Measurements from ENCODE around the gene DNAAF8. TPM values are rescaled to one million over a fixed set of nuclear protein-coding genes. Genes with fewer than 3 reads are reported as not detected.
A peak's percentile ranks its signal among the peaks of the same experiment; 100 is the strongest.

Gene DNAAF8
- total RNA-seq, 1 donor from 2014 or later: 0.96 TPM

DNA sequence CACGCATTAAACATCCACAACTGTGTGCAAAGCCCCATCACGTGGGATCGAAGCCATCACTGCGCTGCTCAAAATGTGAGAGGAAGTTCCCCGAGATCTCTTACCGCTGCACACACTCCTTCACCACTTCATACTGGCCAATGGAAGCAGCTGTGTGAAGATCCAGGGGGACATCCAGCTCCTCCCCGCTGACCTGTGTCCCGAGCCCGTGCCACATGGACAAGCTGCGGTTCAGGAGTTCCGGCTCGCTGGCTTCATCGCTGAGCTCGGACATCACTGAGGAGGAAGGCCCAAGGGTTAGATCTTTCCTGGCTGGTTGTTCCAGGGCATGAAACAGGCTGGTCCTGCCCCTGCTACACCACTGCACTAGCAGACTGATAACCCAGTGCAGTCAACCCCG, 4.5 kb upstream of the DNAAF8 start:
- TF ChIP-seq, protein P1, sequence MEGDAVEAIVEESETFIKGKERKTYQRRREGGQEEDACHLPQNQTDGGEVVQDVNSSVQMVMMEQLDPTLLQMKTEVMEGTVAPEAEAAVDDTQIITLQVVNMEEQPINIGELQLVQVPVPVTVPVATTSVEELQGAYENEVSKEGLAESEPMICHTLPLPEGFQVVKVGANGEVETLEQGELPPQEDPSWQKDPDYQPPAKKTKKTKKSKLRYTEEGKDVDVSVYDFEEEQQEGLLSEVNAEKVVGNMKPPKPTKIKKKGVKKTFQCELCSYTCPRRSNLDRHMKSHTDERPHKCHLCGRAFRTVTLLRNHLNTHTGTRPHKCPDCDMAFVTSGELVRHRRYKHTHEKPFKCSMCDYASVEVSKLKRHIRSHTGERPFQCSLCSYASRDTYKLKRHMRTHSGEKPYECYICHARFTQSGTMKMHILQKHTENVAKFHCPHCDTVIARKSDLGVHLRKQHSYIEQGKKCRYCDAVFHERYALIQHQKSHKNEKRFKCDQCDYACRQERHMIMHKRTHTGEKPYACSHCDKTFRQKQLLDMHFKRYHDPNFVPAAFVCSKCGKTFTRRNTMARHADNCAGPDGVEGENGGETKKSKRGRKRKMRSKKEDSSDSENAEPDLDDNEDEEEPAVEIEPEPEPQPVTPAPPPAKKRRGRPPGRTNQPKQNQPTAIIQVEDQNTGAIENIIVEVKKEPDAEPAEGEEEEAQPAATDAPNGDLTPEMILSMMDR (conservative IDR thresholded peaks at IDR 0.05): no peak
- no peak overlapping the region for H3K27ac Mint-ChIP-seq (ENCODE audit: unreplicated experiment)
- no peaks in the 10 kb centered on the region for H3K27me3 Mint-ChIP-seq (ENCODE audit: low read depth)

DNA sequence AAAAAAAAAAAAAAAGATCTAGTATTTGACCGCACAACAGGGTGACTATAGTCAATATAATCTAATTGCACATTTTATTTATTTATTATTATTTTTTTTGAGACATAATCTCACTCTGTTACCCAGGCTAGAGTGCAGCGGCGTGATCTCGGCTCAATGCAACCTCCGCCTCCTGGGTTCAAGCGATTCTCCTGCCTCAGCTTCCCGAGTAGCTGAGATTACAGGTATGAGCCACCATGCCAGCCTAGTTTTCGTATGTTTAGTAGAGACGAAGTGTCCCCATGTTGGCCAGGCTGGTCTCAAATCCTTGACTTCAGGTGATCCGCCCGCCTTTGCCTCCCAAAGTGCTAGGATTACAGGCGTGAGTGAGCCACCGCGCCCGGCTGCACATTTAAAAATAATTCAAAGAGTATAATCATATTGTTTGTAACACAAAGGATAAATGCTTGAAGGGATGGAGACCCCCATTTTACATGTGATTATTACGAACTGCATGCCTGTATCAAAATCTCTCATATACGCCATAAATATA, 1.1 kb upstream of the DNAAF8 start:
- H3K27ac Mint-ChIP-seq (ENCODE audit: unreplicated experiment): no peak overlapping the region
- H3K27me3 Mint-ChIP-seq (ENCODE audit: low read depth): no peaks in the 10 kb centered on the region
- DNase-seq (ENCODE audit: low read depth, low spot score): no peak
- peaks cover 22% of the 10 kb centered on the region for H3K4me1 Mint-ChIP-seq
- no peaks in the 10 kb centered on the region for H3K36me3 Mint-ChIP-seq (ENCODE audit: low read depth)
- TF ChIP-seq, protein P1 (conservative IDR thresholded peaks at IDR 0.05): no peak
- peak overlapping the region; percentile 99 for H3K4me3 Mint-ChIP-seq
- H3K9me3 Mint-ChIP-seq: no peaks in the 10 kb centered on the region

More for the DNA sequence above, 4.5 kb upstream of the DNAAF8 start:
- DNase-seq (ENCODE audit: low read depth, low spot score): no peak
- Mint-ChIP-seq H3K4me3 (peak overlapping the region; percentile 31), H3K36me3 (ENCODE audit: low read depth) (no peaks in the 10 kb centered on the region), H3K9me3 (no peaks in the 10 kb centered on the region), H3K4me1 (peaks cover 16% of the 10 kb centered on the region)

DNA sequence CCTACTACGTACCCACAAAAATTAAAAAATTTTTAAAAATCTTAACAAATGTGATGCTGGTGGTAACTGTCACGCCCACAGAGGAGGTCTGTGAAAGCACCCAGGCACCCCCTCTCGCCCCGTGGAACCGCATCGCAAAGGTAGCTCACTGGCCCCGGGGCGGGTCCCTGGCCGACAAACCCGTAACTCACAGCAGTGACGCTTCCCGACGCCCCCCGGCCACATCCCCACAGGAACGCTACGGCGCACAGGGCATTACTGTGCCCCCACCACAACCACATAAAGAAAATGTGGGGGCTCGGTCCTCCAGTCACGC, 632 bp upstream of the DNAAF8 start:
- peak overlapping the region; percentile 50 for H3K27ac Mint-ChIP-seq (ENCODE audit: unreplicated experiment)
- H3K4me1 Mint-ChIP-seq: peaks cover 22% of the 10 kb centered on the region
- no peaks in the 10 kb centered on the region for H3K36me3 Mint-ChIP-seq (ENCODE audit: low read depth)
- H3K4me3 Mint-ChIP-seq: peak overlapping the region; percentile 99
- peak; percentile 13 for DNase-seq (ENCODE audit: low read depth, low spot score)
- no peaks in the 10 kb centered on the region for H3K27me3 Mint-ChIP-seq (ENCODE audit: low read depth)
- TF ChIP-seq, protein P1 (conservative IDR thresholded peaks at IDR 0.05): no peak
- H3K9me3 Mint-ChIP-seq: no peaks in the 10 kb centered on the region

DNA sequence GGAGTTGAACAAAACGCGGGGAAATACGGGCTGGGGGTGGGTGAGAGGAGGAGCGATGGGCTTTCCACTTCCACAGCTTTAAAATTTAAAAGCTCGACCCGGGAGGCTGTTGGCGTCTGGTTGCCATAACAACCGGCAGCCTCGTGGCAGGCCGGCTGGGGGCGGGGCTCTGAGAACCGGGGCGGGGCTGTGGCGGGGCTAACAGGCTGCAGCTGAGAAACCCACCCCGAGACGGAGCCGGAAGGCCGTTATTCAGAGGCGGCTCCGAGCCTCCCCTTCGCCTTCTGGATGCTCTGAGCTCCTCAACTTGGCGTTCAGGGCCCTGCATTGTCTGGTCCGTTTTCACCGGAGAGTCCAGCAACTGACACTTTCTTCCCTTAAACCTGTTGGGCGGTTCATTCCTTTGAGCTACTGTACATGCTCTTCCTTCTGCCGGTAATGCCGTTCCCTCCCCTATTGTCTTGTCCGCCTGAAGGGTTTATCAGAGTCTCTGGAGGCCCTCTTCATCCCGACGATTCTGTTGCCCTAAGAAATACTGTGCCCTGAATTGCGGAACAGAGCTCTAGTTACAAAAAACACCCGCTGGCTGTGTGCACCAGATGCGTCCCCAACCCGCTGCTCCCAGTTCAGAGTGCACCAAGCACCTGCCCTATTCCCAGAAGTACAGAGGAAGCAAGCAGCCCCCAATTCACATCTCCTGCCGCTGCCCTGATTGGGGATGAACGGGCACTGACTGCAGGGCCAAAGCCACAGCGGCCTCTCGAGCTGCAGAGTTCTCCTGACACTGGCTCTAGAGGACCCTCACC, 596 bp downstream of the DNAAF8 start:
- H3K27me3 Mint-ChIP-seq (ENCODE audit: low read depth): no peaks in the 10 kb centered on the region
- H3K4me1 Mint-ChIP-seq: peaks cover 22% of the 10 kb centered on the region
- peak overlapping the region; percentile 90 for H3K27ac Mint-ChIP-seq (ENCODE audit: unreplicated experiment)
- no peaks in the 10 kb centered on the region for H3K36me3 Mint-ChIP-seq (ENCODE audit: low read depth)
- H3K4me3 Mint-ChIP-seq: peak overlapping the region; percentile 99
- peak; percentile 88 for DNase-seq (ENCODE audit: low read depth, low spot score)
- TF ChIP-seq, protein P1 (conservative IDR thresholded peaks at IDR 0.05): no peak
- H3K9me3 Mint-ChIP-seq: no peaks in the 10 kb centered on the region

GRCh38 chr16:4736546-4736945, 2.2 kb downstream of the DNAAF8 start:
- no peaks in the 10 kb centered on the region for H3K9me3 Mint-ChIP-seq
- H3K36me3 Mint-ChIP-seq (ENCODE audit: low read depth): no peaks in the 10 kb centered on the region
- H3K27me3 Mint-ChIP-seq (ENCODE audit: low read depth): no peaks in the 10 kb centered on the region
- peak overlapping the region; percentile 76 for H3K4me3 Mint-ChIP-seq
- DNase-seq (ENCODE audit: low read depth, low spot score): no peak
- TF ChIP-seq, protein P1 (conservative IDR thresholded peaks at IDR 0.05): no peak
- no peak overlapping the region for H3K27ac Mint-ChIP-seq (ENCODE audit: unreplicated experiment)
- peaks cover 22% of the 10 kb centered on the region for H3K4me1 Mint-ChIP-seq

Measured in neural crest cell (in vitro differentiated cells).